ENCODE results near the gene ARHGAP6.

Gene ARHGAP6

DNA sequence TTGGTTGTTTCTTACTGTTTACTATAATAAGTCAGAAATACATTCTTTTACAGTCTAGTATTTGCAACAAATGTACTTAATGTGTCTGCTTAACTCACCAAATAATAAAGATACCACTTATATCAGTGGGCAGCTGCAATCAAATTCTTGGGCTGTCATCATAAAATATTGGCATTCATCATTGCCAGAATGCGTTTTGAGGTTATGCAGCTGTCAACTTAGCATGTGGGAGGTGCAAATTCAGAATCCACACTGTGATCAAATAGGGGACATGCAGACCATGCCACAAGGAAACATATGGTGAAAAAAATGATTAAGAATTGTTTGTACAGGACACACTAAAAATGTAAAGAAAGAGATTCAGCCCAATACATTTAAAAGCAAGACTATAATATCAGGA, 468.0 kb downstream of the ARHGAP6 start:
- TF ChIP-seq, protein P1, sequence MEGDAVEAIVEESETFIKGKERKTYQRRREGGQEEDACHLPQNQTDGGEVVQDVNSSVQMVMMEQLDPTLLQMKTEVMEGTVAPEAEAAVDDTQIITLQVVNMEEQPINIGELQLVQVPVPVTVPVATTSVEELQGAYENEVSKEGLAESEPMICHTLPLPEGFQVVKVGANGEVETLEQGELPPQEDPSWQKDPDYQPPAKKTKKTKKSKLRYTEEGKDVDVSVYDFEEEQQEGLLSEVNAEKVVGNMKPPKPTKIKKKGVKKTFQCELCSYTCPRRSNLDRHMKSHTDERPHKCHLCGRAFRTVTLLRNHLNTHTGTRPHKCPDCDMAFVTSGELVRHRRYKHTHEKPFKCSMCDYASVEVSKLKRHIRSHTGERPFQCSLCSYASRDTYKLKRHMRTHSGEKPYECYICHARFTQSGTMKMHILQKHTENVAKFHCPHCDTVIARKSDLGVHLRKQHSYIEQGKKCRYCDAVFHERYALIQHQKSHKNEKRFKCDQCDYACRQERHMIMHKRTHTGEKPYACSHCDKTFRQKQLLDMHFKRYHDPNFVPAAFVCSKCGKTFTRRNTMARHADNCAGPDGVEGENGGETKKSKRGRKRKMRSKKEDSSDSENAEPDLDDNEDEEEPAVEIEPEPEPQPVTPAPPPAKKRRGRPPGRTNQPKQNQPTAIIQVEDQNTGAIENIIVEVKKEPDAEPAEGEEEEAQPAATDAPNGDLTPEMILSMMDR (IDR thresholded peaks at IDR 0.05; ENCODE audit: low read depth, low read length): no peak
- H3K4me3 ChIP-seq (ENCODE audit: low read depth, low read length): no peak overlapping the region

DNA sequence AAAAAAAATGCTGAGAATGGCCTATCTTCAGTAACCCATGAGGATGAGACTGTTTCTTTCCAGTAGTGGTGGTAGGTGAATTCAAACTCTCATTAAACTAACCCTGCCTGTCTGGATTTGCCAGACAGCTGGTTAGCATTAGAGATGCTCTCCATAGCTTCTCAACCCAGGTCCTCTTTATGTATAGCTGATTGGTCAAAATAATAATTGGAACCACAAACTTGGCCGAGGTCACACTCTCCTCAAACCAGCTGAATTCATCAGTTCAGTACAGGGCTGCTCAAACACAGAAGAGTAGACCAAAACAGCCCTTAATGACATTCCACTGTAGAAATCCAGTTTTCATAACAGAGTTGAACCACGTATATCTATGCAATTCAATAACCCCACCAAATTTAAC, 469.2 kb downstream of the ARHGAP6 start:
- H3K4me3 ChIP-seq (ENCODE audit: low read depth, low read length): no peak overlapping the region
- TF ChIP-seq, protein P1 (IDR thresholded peaks at IDR 0.05; ENCODE audit: low read depth, low read length): no peak

DNA sequence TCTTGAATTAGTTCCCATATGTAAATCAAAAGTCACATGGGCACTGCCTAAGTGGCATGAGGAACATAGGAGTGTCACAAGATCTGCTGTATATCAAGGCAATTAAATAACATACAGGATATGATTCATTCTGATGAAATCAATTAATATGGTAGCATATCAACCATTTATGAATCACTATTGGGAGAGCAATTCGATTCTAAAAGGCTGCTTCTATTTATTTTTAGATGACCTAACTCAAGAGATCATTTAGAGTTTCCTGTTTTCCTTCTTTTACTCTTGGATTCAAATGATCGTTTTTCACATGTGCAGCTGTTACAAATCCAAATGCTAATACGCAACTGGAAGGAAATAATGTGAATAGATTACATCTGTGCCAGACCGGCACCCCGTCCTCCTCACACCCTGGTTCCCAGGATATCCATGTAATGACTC, 472.7 kb downstream of the ARHGAP6 start:
- TF ChIP-seq, protein P1 (IDR thresholded peaks at IDR 0.05; ENCODE audit: low read depth, low read length): no peak
- no peak overlapping the region for H3K4me3 ChIP-seq (ENCODE audit: low read depth, low read length)

DNA sequence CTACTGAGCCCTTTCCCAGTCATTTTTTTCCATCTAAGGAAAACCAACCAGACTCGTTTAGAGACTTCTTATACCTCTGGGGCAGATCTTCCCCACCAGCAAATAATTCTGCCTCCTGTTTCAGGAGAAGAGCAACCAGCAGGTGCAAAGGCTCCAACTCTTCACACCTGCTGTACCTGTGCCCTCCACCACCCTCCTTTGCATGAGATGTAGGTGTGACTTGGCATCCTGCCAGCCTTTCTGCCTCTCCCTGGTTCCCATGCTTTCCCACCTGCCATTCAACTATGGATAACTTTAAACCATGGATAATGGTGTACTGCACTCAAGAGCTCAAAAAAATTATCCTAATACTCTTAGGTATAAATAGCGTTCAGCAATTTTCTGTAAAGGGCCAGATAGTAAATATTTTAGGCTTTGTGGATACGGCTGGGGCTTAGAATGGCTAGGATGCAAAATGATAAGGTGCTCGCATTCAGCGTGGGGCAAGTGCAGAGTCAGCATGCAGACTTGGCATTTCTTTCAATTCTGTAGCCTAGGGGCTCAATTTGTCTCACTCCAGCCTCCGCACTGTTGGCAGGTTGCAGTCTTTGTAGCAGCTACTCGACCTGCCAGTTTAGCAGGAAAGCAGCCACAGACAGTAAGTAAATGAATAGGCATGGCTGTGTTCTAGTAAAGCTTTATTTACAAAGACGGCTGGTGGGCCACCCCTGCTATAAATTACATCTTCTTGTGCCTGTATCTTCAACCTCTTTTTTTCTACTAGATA, 474.8 kb downstream of the ARHGAP6 start:
- H3K4me3 ChIP-seq (ENCODE audit: low read depth, low read length): no peak overlapping the region
- TF ChIP-seq, protein P1 (IDR thresholded peaks at IDR 0.05; ENCODE audit: low read depth, low read length): no peak

DNA sequence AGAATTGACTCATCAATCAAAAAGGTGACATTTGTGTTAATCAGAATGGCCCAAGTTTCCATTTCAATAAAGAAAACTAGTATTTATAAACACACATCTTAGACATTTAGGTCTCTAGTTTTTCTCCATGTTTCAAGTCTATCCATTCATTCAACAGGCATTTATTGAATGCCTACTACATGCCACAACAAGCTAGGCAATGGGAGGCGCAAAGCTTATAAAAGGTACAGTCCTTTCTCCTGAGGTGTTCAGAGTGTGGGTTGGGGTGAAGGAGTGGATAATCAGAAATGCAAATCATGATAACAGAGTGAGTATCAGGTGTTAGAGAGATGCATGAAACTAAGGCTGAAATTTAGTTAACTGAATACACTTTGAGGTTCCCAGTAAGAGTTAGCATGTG, 476.6 kb downstream of the ARHGAP6 start:
- H3K4me3 ChIP-seq (ENCODE audit: low read depth, low read length): no peak overlapping the region
- TF ChIP-seq, protein P1 (IDR thresholded peaks at IDR 0.05; ENCODE audit: low read depth, low read length): no peak

DNA sequence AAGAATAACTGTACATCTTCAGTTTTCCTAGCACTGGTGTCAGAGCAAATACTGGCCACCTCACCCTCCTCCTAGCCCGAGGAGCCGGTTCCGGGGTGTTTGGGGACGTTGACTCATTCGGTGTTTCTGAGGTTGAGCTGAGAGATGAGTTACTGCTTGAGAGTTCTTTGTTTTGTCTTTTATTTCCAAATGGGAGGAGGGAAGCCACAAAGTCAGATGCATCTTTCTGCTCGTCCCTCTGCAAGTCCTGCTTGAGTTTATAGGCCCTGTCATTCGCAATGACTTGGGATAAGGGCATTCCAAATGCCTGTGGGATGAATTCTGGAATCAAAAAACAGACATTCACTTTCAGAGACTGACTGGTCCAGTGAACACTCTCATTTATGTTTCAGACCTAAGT, 477.1 kb downstream of the ARHGAP6 start:
- no peak overlapping the region for H3K4me3 ChIP-seq (ENCODE audit: low read depth, low read length)
- TF ChIP-seq, protein P1 (IDR thresholded peaks at IDR 0.05; ENCODE audit: low read depth, low read length): no peak

DNA sequence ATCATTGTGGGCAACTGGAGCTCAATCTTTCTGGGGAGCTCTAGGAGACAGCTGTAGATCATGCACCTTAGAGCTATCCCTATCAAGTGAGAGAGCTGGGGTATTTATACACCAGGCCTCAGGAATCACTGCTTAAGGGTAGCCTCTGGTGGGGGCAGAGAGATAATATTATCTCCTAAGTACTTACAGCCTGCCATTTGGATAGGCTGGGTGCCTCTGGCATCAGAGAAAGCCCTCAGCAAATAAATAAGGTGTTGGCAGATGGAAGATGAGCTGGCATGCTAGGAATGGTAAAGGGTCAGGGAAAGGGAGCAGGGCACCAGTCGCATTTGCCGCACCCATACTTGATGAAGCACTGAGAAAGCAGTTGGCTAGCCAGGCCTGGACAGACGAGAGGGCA, 478.7 kb downstream of the ARHGAP6 start:
- TF ChIP-seq, protein P1 (IDR thresholded peaks at IDR 0.05; ENCODE audit: low read depth, low read length): no peak
- H3K4me3 ChIP-seq (ENCODE audit: low read depth, low read length): no peak overlapping the region
